Activated CD8-positive, alpha-beta T cell treated with anti-CD3 and anti-CD28 coated beads, Interleukin-2, amount 10 ng/mL, durations not matched to agents 7 days and 5 days (primary cell): ENCODE results near the gene DNAJC8. TPM values are rescaled to one million over a fixed set of nuclear protein-coding genes. Genes with fewer than 3 reads are reported as not detected.

Experiments
- ATAC-seq: fragments of 150-1000 bp; cut with Tn5 transposase; one replicate; pipeline ENCODE4 v1.10.0; 2021; ENCODE audit warnings: moderate library complexity
- CTCF ChIA-PET: fragments of 350-600 bp; sonication (Branson Sonifier 250); formaldehyde crosslinking; loops from one replicate; lab custom pipeline; 2021; ENCODE audit warnings: antibody characterized with exemption; lab: Charles Lee
- POLR2A ChIA-PET: fragments of 350-600 bp; sonication (Branson Sonifier 250); formaldehyde crosslinking; loops from one replicate; lab custom pipeline; 2021; ENCODE audit warnings: antibody characterized with exemption; lab: Charles Lee
- DNase-seq: peaks from one replicate; pipeline ENCODE4 v3.0.0-alpha.2; 2020
- H3K27ac Mint-ChIP-seq: one replicate; pipeline ENCODE4 v1.8.0; 2021; ENCODE audit warnings: mild to moderate bottlenecking, mixed read lengths
- H3K27me3 Mint-ChIP-seq: one replicate; pipeline ENCODE4 v1.8.0; 2021; ENCODE audit warnings: low read depth, mixed read lengths
- H3K36me3 Mint-ChIP-seq: one replicate; pipeline ENCODE4 v1.8.0; 2021; ENCODE audit warnings: low read depth, mixed read lengths
- H3K4me1 Mint-ChIP-seq: one replicate; pipeline ENCODE4 v1.8.0; 2021; ENCODE audit warnings: low read depth, mixed read lengths
- H3K4me3 Mint-ChIP-seq: one replicate; pipeline ENCODE4 v1.8.0; 2021; ENCODE audit warnings: mild to moderate bottlenecking, mixed read lengths
- H3K9me3 Mint-ChIP-seq: one replicate; pipeline ENCODE4 v1.8.0; 2022; ENCODE audit warnings: mixed read lengths; ENCODE audit not compliant: insufficient read depth
- total RNA-seq, 2 experiments: library from RNA; stranded (reverse); gene quantifications; one replicate each; pipeline ENCODE4 v1.2.3, GENCODE V29; 2021

Gene DNAJC8
- total RNA-seq, 2 experiments from 2014 or later = 121 to 124 TPM

GRCh38 chr1:28249013-28249865 lies 16.4 kb upstream of the DNAJC8 start:
- no peaks in the 10 kb centered on the region for H3K27me3 Mint-ChIP-seq
- POLR2A ChIA-PET = interaction anchor here (1.0 to 5.4 kb wide), 10 partner anchors 9 to 420 kb away, joined by 4 to 84 read pairs (median 10); partner anchors contain the start of genes ATP5IF1, GMEB1, MED18 and PHACTR4
- DNase-seq = peak; percentile 47
- H3K27ac Mint-ChIP-seq = peak overlapping the region; percentile 94
- no peaks in the 10 kb centered on the region for H3K36me3 Mint-ChIP-seq
- peaks cover 51% of the 10 kb centered on the region for H3K4me1 Mint-ChIP-seq
- no peak for ATAC-seq
- peak overlapping the region; percentile 35 for H3K4me3 Mint-ChIP-seq
- H3K9me3 Mint-ChIP-seq = no peaks in the 10 kb centered on the region
- CTCF ChIA-PET = interaction anchor here (0.6 to 3.9 kb wide), 67 partner anchors 11 to 628 kb away, joined by 3 to 125 read pairs (median 5); partner anchors contain the start of genes ATP5IF1, EYA3, MED18 and PHACTR4

GRCh38 chr1:28248273-28249012 lies 15.6 kb upstream of the DNAJC8 start:
- peak overlapping the region; percentile 35 for H3K4me3 Mint-ChIP-seq
- peak overlapping the region; percentile 94 for H3K27ac Mint-ChIP-seq
- ChIA-PET POLR2A (interaction anchor here (1.0 to 5.4 kb wide), 12 partner anchors 10 to 420 kb away, joined by 4 to 84 read pairs (median 10); partner anchors contain the start of genes ATP5IF1, GMEB1, MED18 and PHACTR4), CTCF (interaction anchor here (0.6 to 3.9 kb wide), 70 partner anchors 12 to 629 kb away, joined by 3 to 125 read pairs (median 5); partner anchors contain the start of genes ATP5IF1, EYA3, MED18 and PHACTR4)
- H3K9me3 Mint-ChIP-seq = no peaks in the 10 kb centered on the region
- DNase-seq (peak; percentile 91), ATAC-seq (peak; percentile 16)
- H3K27me3 Mint-ChIP-seq = no peaks in the 10 kb centered on the region
- H3K36me3 Mint-ChIP-seq = no peaks in the 10 kb centered on the region
- peaks cover 58% of the 10 kb centered on the region for H3K4me1 Mint-ChIP-seq

GRCh38 chr1:28247612-28248272 lies 14.9 kb upstream of the DNAJC8 start:
- no peaks in the 10 kb centered on the region for H3K9me3 Mint-ChIP-seq
- ChIA-PET POLR2A (interaction anchor here (1.6 to 5.4 kb wide), 6 partner anchors 11 to 333 kb away, joined by 4 to 84 read pairs (median 30); partner anchors contain the start of genes ATP5IF1, MED18 and SESN2), CTCF (interaction anchor here (0.7 to 3.9 kb wide), 46 partner anchors 12 to 629 kb away, joined by 3 to 125 read pairs (median 8); partner anchors contain the start of genes ATP5IF1, EYA3, MED18 and PHACTR4)
- H3K4me3 Mint-ChIP-seq = peak overlapping the region; percentile 80
- DNase-seq (peak; percentile 40), ATAC-seq (no peak)
- peak overlapping the region; percentile 94 for H3K27ac Mint-ChIP-seq
- no peaks in the 10 kb centered on the region for H3K36me3 Mint-ChIP-seq
- H3K27me3 Mint-ChIP-seq = no peaks in the 10 kb centered on the region
- H3K4me1 Mint-ChIP-seq = peaks cover 65% of the 10 kb centered on the region

- no peaks in the 10 kb centered on the region for H3K27me3 Mint-ChIP-seq
- H3K4me1 Mint-ChIP-seq = peaks cover 66% of the 10 kb centered on the region
- POLR2A ChIA-PET = interaction anchor here (0.6 to 5.4 kb wide), 13 partner anchors 10 to 402 kb away, joined by 3 to 84 read pairs (median 5); partner anchors contain the start of genes ATP5IF1, EYA3, MED18 and RNU11
- no peaks in the 10 kb centered on the region for H3K36me3 Mint-ChIP-seq
- peak; percentile 81 for DNase-seq
- peak; percentile 39 for ATAC-seq
- CTCF ChIA-PET = interaction anchor here (0.7 to 1.8 kb wide), 8 partner anchors 9 to 262 kb away, joined by 3 to 13 read pairs (median 4); partner anchors contain the start of genes ATP5IF1, EYA3 and MED18
- no peaks in the 10 kb centered on the region for H3K9me3 Mint-ChIP-seq
- peak overlapping the region; percentile 80 for H3K4me3 Mint-ChIP-seq
- H3K27ac Mint-ChIP-seq = peak overlapping the region; percentile 94
These were observed 13.6 kb upstream of the DNAJC8 start for GRCh38 chr1:28246427-28246832.

- ATAC-seq = no peak
- DNase-seq = no peak
- Mint-ChIP-seq H3K27me3 (no peaks in the 10 kb centered on the region), H3K4me1 (peaks cover 57% of the 10 kb centered on the region), H3K9me3 (no peaks in the 10 kb centered on the region), H3K27ac (peak overlapping the region; percentile 89), H3K36me3 (peaks cover 2% of the 10 kb centered on the region), H3K4me3 (peak overlapping the region; percentile 59)
- CTCF ChIA-PET = interaction anchor here (0.6 to 1.7 kb wide), 5 partner anchors 9 to 492 kb away, joined by 3 to 8 read pairs (median 4); partner anchors contain the start of genes ATP5IF1, TRNAU1AP and YTHDF2
- POLR2A ChIA-PET = interaction anchor here (0.8 to 5.3 kb wide), 7 partner anchors 9 to 262 kb away, joined by 3 to 52 read pairs (median 5); partner anchors contain the start of genes ATP5IF1 and MED18
These were observed 11.9 kb upstream of the DNAJC8 start for GRCh38 chr1:28244549-28245251.

GRCh38 chr1:28243685-28244311 lies 11.0 kb upstream of the DNAJC8 start:
- Mint-ChIP-seq H3K4me1 (peaks cover 48% of the 10 kb centered on the region), H3K4me3 (peak overlapping the region; percentile 59), H3K27ac (peak overlapping the region; percentile 89), H3K9me3 (no peaks in the 10 kb centered on the region), H3K27me3 (no peaks in the 10 kb centered on the region), H3K36me3 (peaks cover 7% of the 10 kb centered on the region)
- no peak for DNase-seq
- CTCF ChIA-PET = interaction anchor here (0.8 to 2.4 kb wide), 7 partner anchors 8 to 493 kb away, joined by 3 to 11 read pairs (median 4); partner anchors contain the start of genes ATP5IF1, TRNAU1AP and YTHDF2
- POLR2A ChIA-PET = interaction anchor here (0.8 to 4.6 kb wide), 4 partner anchors 8 to 83 kb away, joined by 3 to 49 read pairs (median 6); partner anchors contain the start of gene ATP5IF1
- ATAC-seq = no peak

GRCh38 chr1:28241638-28242241 lies 8.9 kb upstream of the DNAJC8 start:
- ATAC-seq (no peak), DNase-seq (no peak)
- H3K4me1 Mint-ChIP-seq = peaks cover 32% of the 10 kb centered on the region
- H3K4me3 Mint-ChIP-seq = no peak overlapping the region
- H3K9me3 Mint-ChIP-seq = no peaks in the 10 kb centered on the region
- H3K27me3 Mint-ChIP-seq = no peaks in the 10 kb centered on the region
- ChIA-PET POLR2A (no interaction called here), CTCF (interaction anchor here (2.4 kb wide), 1 partner anchor 118 kb away, joined by 11 read pairs; no protein-coding TSS in a partner anchor)
- H3K27ac Mint-ChIP-seq = no peak overlapping the region
- H3K36me3 Mint-ChIP-seq = peaks cover 9% of the 10 kb centered on the region

GRCh38 chr1:28240024-28240423 lies 7.2 kb upstream of the DNAJC8 start:
- Mint-ChIP-seq H3K27ac (no peak overlapping the region), H3K27me3 (no peaks in the 10 kb centered on the region), H3K4me3 (no peak overlapping the region), H3K36me3 (peaks cover 9% of the 10 kb centered on the region), H3K9me3 (no peaks in the 10 kb centered on the region), H3K4me1 (peaks cover 22% of the 10 kb centered on the region)
- ChIA-PET POLR2A (no interaction called here), CTCF (no interaction called here)
- DNase-seq = no peak
- ATAC-seq = no peak

GRCh38 chr1:28239004-28239403 lies 6.2 kb upstream of the DNAJC8 start:
- Mint-ChIP-seq H3K4me3 (no peak overlapping the region), H3K4me1 (peaks cover 14% of the 10 kb centered on the region), H3K27ac (no peak overlapping the region), H3K27me3 (no peaks in the 10 kb centered on the region), H3K36me3 (peaks cover 9% of the 10 kb centered on the region), H3K9me3 (no peaks in the 10 kb centered on the region)
- CTCF ChIA-PET = interaction anchor here (0.7 kb wide), 1 partner anchor 1244 kb away, joined by 3 read pairs; no protein-coding TSS in a partner anchor
- ATAC-seq = no peak
- POLR2A ChIA-PET = no interaction called here
- DNase-seq = no peak
